GM12878 (cell line): ENCODE measurements around the gene ITK. TPM values are rescaled to one million over a fixed set of nuclear protein-coding genes. Genes with fewer than 3 reads are reported as not detected.
A peak's percentile ranks its signal among the peaks of the same experiment; 100 is the strongest.

Source experiments
- ATAC-seq: fragments of 200-7000 bp; cut with Tn5 transposase; 3 replicates; pipeline ENCODE4 v1.9.1; 2020; ENCODE audit warnings: mild to moderate bottlenecking, moderate library complexity
- BruUV-seq: library from RNA; stranded (reverse); fragments of 400-500 nt; replicated peaks from 2 replicates; lab custom pipeline; 2021; lab: Mats Ljungman, UMichigan
- CTCF ChIA-PET: fragments of 300-600 bp; sonication (Branson Sonifier 250); formaldehyde crosslinking; extraction: SDS; loops from one replicate; lab custom pipeline; 2021; ENCODE audit warnings: inconsistent platforms; lab: Yijun Ruan, JAX
- POLR2A ChIA-PET: fragments of 350-600 bp; formaldehyde crosslinking; extraction: SDS; loops from one replicate; lab custom pipeline; 2021; ENCODE audit warnings: inconsistent platforms; lab: Charles Lee
- RAD21 ChIA-PET: fragments of 300-600 bp; sonication (Branson Sonifier 250); formaldehyde crosslinking; loops from one replicate; lab custom pipeline; 2023; ENCODE audit warnings: antibody characterized with exemption; ENCODE audit not compliant: unreplicated experiment; lab: Charles Lee
- SMC1A ChIA-PET: fragments of 300-600 bp; sonication (Branson Sonifier 250); formaldehyde crosslinking; loops from one replicate; lab custom pipeline; 2023; ENCODE audit not compliant: unreplicated experiment, uncharacterized antibody; lab: Charles Lee
- DNase-seq: peaks from one replicate; pipeline ENCODE4 v3.0.0-alpha.2; 2011; ENCODE audit warnings: low read depth, low spot score
- FAIRE-seq: peaks from 3 replicates; lab custom pipeline; 2011; peaks lifted over from hg19 to GRCh38; lab: Jason Lieb, UNC
- H2AFZ ChIP-seq: 2 replicates; pipeline ENCODE4 v1.6.0; 2011; ENCODE audit warnings: low read depth, low read length, control low read depth; ENCODE audit not compliant: control insufficient read depth
- H3K27ac ChIP-seq: 2 replicates; pipeline ENCODE4 v1.5.1; 2011; ENCODE audit warnings: control low read depth; ENCODE audit not compliant: control insufficient read depth, insufficient read depth
- H3K27me3 ChIP-seq, 2 experiments: replicated peaks in 1 of 2; 2 replicates each; pipeline versions ENCODE4 v1.6.0 to v1.6.1; 2011; ENCODE audit warnings: low read length in 1 of 2; ENCODE audit not compliant: control insufficient read depth in 2 of 2, insufficient read depth in 2 of 2
- H3K36me3 ChIP-seq, 2 experiments: 2 replicates each; pipeline ENCODE4 v1.5.1; 2011; ENCODE audit warnings: low read length in 1 of 2; ENCODE audit not compliant: control insufficient read depth in 2 of 2, insufficient read depth in 2 of 2
- H3K4me1 ChIP-seq: 2 replicates; pipeline ENCODE4 v1.6.1; 2011; ENCODE audit warnings: mild to moderate bottlenecking, low read length, moderate library complexity, mixed read lengths; ENCODE audit not compliant: control insufficient read depth, insufficient read depth
- H3K4me2 ChIP-seq: 2 replicates; pipeline ENCODE4 v1.6.0; 2011; ENCODE audit warnings: control low read depth; ENCODE audit not compliant: control insufficient read depth, insufficient read depth
- H3K4me3 ChIP-seq: fragments of 200-600 bp; sonication (generic); 2 replicates; pipeline ENCODE4 v1.5.1; 2016
- H3K79me2 ChIP-seq: 2 replicates; pipeline ENCODE4 v1.6.0; 2011; ENCODE audit warnings: low read length; ENCODE audit not compliant: control insufficient read depth, insufficient read depth
- H3K9ac ChIP-seq: 2 replicates; pipeline ENCODE4 v1.8.0; 2011; ENCODE audit warnings: low read length, control low read depth, mixed read lengths; ENCODE audit not compliant: control insufficient read depth, insufficient read depth
- H3K9me3 ChIP-seq: replicated peaks from 3 replicates; pipeline ENCODE4 v1.5.1; 2011; ENCODE audit warnings: mild to moderate bottlenecking, low read length; ENCODE audit not compliant: control insufficient read depth, insufficient read depth
- H4K20me1 ChIP-seq: 2 replicates; pipeline ENCODE4 v1.6.0; 2011; ENCODE audit not compliant: control insufficient read depth, insufficient read depth
- GATAD2B ChIP-seq: fragments of 450-650 bp; conservative IDR thresholded peaks from 2 replicates; pipeline ENCODE4 v1.6.1; 2017; ENCODE audit warnings: low read depth, mild to moderate bottlenecking, moderate library complexity
- IKZF2 ChIP-seq, 2 experiments: fragments of 450-650 bp; IDR thresholded peaks; 2 replicates each; pipeline ENCODE4 v1.6.1; 2017; ENCODE audit warnings: mild to moderate bottlenecking in 2 of 2, moderate library complexity in 2 of 2
- LARP7 ChIP-seq: fragments of 450-650 bp; IDR thresholded peaks from 2 replicates; pipeline ENCODE4 v1.6.1; 2017; ENCODE audit warnings: mild to moderate bottlenecking
- WGBS: methylation state at CpG from one replicate; pipeline ENCODE4 v1.1.6; 2016; ENCODE audit warnings: low lambda C conversion rate; ENCODE audit not compliant: insufficient replicate concordance, insufficient coverage; ENCODE audit errors: missing lambda C conversion rate; 5-methylcytosine and 5-hydroxymethylcytosine counted together
- in situ Hi-C: fragments of 300-500 bp; cut with MboI; formaldehyde crosslinking; loops from 9 replicates; pipeline ENCODE4 v1.14.3; 2018; ENCODE audit warnings: mixed read lengths
- intact Hi-C: fragments of 100-400 bp; cut with micrococcal nuclease; formaldehyde crosslinking; loops from one replicate; pipeline ENCODE4 v1.14.2; 2022; ENCODE audit not compliant: unreplicated experiment
- polyA plus RNA-seq, 11 experiments: library from polyadenylated mRNA; depleted of rRNA in 4 of 11; unstranded in 6 of 11; stranded (reverse) in 5 of 11; fragments of >200 nt; fragmentation: Nextera tagmentation in 4 of 11; fragmentation: Illumina TruSeq in 1 of 11; extraction: Ambion mirVana in 4 of 11; extraction: Trizol in 1 of 11; gene quantifications; 1 replicate in 1 of 11; 2 replicates in 10 of 11; pipeline versions ENCODE4 v1.2.1 to v1.2.3, GENCODE V29; 2011 to 2016; ENCODE audit warnings: inconsistent platforms in 2 of 11, missing spikeins in 2 of 11, low read depth in 1 of 11
- total RNA-seq, 4 experiments: library from RNA; depleted of rRNA in 3 of 4; stranded (reverse); fragments of >200 nt in 3 of 4; fragmentation: Illumina TruSeq in 1 of 4; extraction: Trizol in 1 of 4; gene quantifications; 2 replicates each; pipeline versions ENCODE4 v1.2.1 to v1.2.3, GENCODE V29; 2013 to 2021
- TF ChIP-seq, protein P1 (sequence below): fragments of 450-650 bp; IDR thresholded peaks from 2 replicates; pipeline ENCODE4 v1.6.1; 2018; ENCODE audit warnings: mild to moderate bottlenecking, low read depth, moderate library complexity; ENCODE audit not compliant: partially characterized antibody

The ITK gene
- total and polyA plus RNA-seq, 10 of the 15 experiments (the other 5 are each of a cell fraction or from before 2014, with no cell fraction given), result 0.05 to 2.4 (median 0.76) TPM

DNA sequence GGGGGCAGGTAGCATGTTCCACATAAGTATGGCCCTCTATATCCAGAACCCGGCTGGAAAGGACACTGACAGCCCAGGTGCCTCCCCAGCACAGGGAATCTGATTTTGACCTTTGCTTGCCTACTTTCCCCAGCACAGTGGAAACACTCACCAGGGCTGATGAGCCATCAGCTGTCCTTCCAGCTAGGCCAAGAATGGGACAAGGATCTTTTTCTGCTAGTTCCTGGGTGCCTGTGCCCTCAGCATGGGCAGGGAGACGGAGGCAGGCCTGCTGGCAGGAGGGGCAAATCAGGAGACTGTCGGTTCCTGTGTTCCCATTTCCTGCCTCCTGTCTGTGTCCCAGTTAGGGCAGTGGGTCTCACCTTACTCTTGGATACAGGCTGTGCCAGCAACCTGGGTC is 86.4 kb downstream of the ITK start:
- Histone ChIP-seq H2AFZ (no peak overlapping the region; the same call in 1 of the 2 replicates), H3K4me1 (peaks cover 50% of the 10 kb centered on the region), H3K9me3 (no peaks in the 10 kb centered on the region), H4K20me1 (no peaks in the 10 kb centered on the region), H3K4me3 (peak overlapping the region; percentile 91), H3K36me3 (no peaks in the 10 kb centered on the region), H3K9ac (peak overlapping the region; percentile 71), H3K27me3 (no peaks in the 10 kb centered on the region), H3K27ac (peak overlapping the region; percentile 83), H3K79me2 (peaks cover 58% of the 10 kb centered on the region), H3K4me2 (peak overlapping the region; percentile 86)
- FAIRE-seq (no peak), ATAC-seq (no peak), DNase-seq (no peak)
- TSS peak; percentile 44 for BruUV-seq
- 18% methylated on average over 3 of the region's 3 CpGs for WGBS
- intact Hi-C loops, result loop anchor here (5.0 kb wide), 1 partner anchor 120 kb away; no protein-coding TSS in a partner anchor
- 0 out of 4 replicates have a peak, but pooled peaks of 1 of the 2 experiments have one; percentile 14 for TF ChIP-seq IKZF2 (IDR thresholded peaks at IDR 0.05)
- TF ChIP-seq GATAD2B, result 0 out of 2 replicates have a peak, but pooled peaks have one; percentile 8
- no peak for TF ChIP-seq LARP7
- TF ChIP-seq, protein P1, sequence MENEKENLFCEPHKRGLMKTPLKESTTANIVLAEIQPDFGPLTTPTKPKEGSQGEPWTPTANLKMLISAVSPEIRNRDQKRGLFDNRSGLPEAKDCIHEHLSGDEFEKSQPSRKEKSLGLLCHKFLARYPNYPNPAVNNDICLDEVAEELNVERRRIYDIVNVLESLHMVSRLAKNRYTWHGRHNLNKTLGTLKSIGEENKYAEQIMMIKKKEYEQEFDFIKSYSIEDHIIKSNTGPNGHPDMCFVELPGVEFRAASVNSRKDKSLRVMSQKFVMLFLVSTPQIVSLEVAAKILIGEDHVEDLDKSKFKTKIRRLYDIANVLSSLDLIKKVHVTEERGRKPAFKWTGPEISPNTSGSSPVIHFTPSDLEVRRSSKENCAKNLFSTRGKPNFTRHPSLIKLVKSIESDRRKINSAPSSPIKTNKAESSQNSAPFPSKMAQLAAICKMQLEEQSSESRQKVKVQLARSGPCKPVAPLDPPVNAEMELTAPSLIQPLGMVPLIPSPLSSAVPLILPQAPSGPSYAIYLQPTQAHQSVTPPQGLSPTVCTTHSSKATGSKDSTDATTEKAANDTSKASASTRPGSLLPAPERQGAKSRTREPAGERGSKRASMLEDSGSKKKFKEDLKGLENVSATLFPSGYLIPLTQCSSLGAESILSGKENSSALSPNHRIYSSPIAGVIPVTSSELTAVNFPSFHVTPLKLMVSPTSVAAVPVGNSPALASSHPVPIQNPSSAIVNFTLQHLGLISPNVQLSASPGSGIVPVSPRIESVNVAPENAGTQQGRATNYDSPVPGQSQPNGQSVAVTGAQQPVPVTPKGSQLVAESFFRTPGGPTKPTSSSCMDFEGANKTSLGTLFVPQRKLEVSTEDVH, result no peak
- CTCF ChIA-PET, result interaction anchor here (0.8 to 4.2 kb wide), 12 partner anchors 8 to 125 kb away, joined by 3 to 44 read pairs (median 4); partner anchors contain the start of gene MED7
- POLR2A ChIA-PET, result interaction anchor here (0.9 to 2.0 kb wide), 10 partner anchors 11 to 124 kb away, joined by 3 to 7 read pairs (median 4); partner anchors contain the start of gene MED7
- RAD21 ChIA-PET, result interaction anchor here (1.3 to 8.3 kb wide), 12 partner anchors 9 to 124 kb away, joined by 3 to 99 read pairs (median 9); partner anchors contain the start of gene MED7
- SMC1A ChIA-PET, result interaction anchor here (0.9 to 4.2 kb wide), 14 partner anchors 9 to 125 kb away, joined by 3 to 47 read pairs (median 8); partner anchors contain the start of gene MED7
- in situ Hi-C loops, result no loop called here
